PC-3 (cell line): ENCODE measurements around the gene CCDC159. TPM values are rescaled to one million over a fixed set of nuclear protein-coding genes. Genes with fewer than 3 reads are reported as not detected.

Experiments used
- ATAC-seq: fragments of 200-7000 bp; cut with Tn5 transposase; 2 replicates; pipeline ENCODE4 v1.9.1; 2020; ENCODE audit warnings: mild to moderate bottlenecking, moderate library complexity
- BruUV-seq: library from RNA; stranded (reverse); fragments of 400-500 nt; replicated peaks from 2 replicates; lab custom pipeline; 2021; lab: Mats Ljungman, UMichigan
- CTCF ChIA-PET: fragments of 300-600 bp; sonication (Branson Sonifier 250); formaldehyde crosslinking; loops from one replicate; lab custom pipeline; 2022; ENCODE audit warnings: antibody characterized with exemption; lab: Charles Lee
- POLR2A ChIA-PET: fragments of 300-600 bp; sonication (Branson Sonifier 250); formaldehyde crosslinking; loops from one replicate; lab custom pipeline; 2022; ENCODE audit warnings: antibody characterized with exemption; ENCODE audit not compliant: unreplicated experiment; lab: Charles Lee
- DNase-seq: peaks from one replicate; pipeline ENCODE4 v3.0.0-alpha.2; 2015
- H2AFZ ChIP-seq: fragments of 300-600 bp; sonication (generic); 2 replicates; pipeline ENCODE4 v1.6.0; 2016; ENCODE audit warnings: antibody characterized with exemption, low read length
- H3F3A ChIP-seq: fragments of 300-600 bp; sonication (generic); one replicate; pipeline ENCODE4 v1.6.0; 2017; ENCODE audit warnings: antibody characterized with exemption, low read length, control low read depth, mild to moderate bottlenecking; ENCODE audit not compliant: unreplicated experiment
- H3K27ac ChIP-seq: fragments of 300-600 bp; sonication (generic); 2 replicates; pipeline ENCODE4 v1.5.1; 2016; ENCODE audit warnings: mild to moderate bottlenecking, low read length
- H3K27me3 ChIP-seq: fragments of 300-600 bp; sonication (generic); 2 replicates; pipeline ENCODE4 v1.6.1; 2016; ENCODE audit warnings: low read length, mixed read lengths
- H3K36me3 ChIP-seq: fragments of 300-600 bp; sonication (generic); 2 replicates; pipeline ENCODE4 v1.6.1; 2016; ENCODE audit warnings: low read depth, mixed run types, low read length, mixed read lengths
- H3K4me1 ChIP-seq: fragments of 300-600 bp; sonication (generic); 2 replicates; pipeline ENCODE4 v1.5.1; 2016; ENCODE audit warnings: low read length; ENCODE audit not compliant: insufficient read depth
- H3K4me2 ChIP-seq: fragments of 300-600 bp; sonication (generic); 2 replicates; pipeline ENCODE4 v1.6.0; 2016; ENCODE audit warnings: low read length
- H3K4me3 ChIP-seq: fragments of 300-600 bp; sonication (generic); 2 replicates; pipeline ENCODE4 v1.5.1; 2016; ENCODE audit warnings: mild to moderate bottlenecking, low read length, mixed read lengths
- H3K79me2 ChIP-seq: fragments of 300-600 bp; sonication (generic); 2 replicates; pipeline ENCODE4 v1.6.1; 2017; ENCODE audit warnings: low read length, mixed read lengths
- H3K9ac ChIP-seq: fragments of 300-600 bp; sonication (generic); 2 replicates; pipeline ENCODE4 v1.6.0; 2016; ENCODE audit warnings: mild to moderate bottlenecking, low read length
- H3K9me2 ChIP-seq: fragments of 300-600 bp; sonication (generic); replicated peaks from 2 replicates; pipeline ENCODE4 v1.6.1; 2016; ENCODE audit warnings: mixed run types, low read length, mixed read lengths
- H3K9me3 ChIP-seq: fragments of 300-600 bp; sonication (generic); 2 replicates; pipeline ENCODE4 v1.6.1; 2016; ENCODE audit warnings: low read length, mixed read lengths
- H4K20me1 ChIP-seq: fragments of 300-600 bp; sonication (generic); 2 replicates; pipeline ENCODE4 v1.6.1; 2016; ENCODE audit warnings: low read length, mixed read lengths
- CTCF ChIP-seq: fragments of 300-600 bp; sonication (generic); conservative IDR thresholded peaks from 2 replicates; pipeline ENCODE4 v1.5.1; 2017; ENCODE audit warnings: antibody characterized with exemption, low read depth, mild to moderate bottlenecking, low read length
- EZH2 ChIP-seq: fragments of 300-600 bp; sonication (generic); IDR thresholded peaks from one replicate; pipeline ENCODE4 v1.6.1; 2017; ENCODE audit warnings: antibody characterized with exemption, mild to moderate bottlenecking, low read length; ENCODE audit not compliant: unreplicated experiment
- EZH2phosphoT487 ChIP-seq: fragments of 300-600 bp; sonication (generic); IDR thresholded peaks from 2 replicates; pipeline ENCODE4 v1.6.1; 2018; ENCODE audit warnings: mild to moderate bottlenecking, antibody characterized with exemption, low read length, borderline replicate concordance
- intact Hi-C: fragments of 100-400 bp; cut with micrococcal nuclease; formaldehyde crosslinking; loops from 2 replicates; pipeline ENCODE4 v1.9.0; 2023
- total RNA-seq: library from RNA; depleted of rRNA; stranded (reverse); fragments of >200 nt; gene quantifications from 2 replicates; pipeline ENCODE4 v1.2.3, GENCODE V29; 2014

Gene CCDC159
- total RNA-seq, 1 experiment from 2014 or later = 10.3 TPM

GRCh38 chr19:11321191-11322126, 24.9 kb upstream of the CCDC159 start:
- no peak for DNase-seq
- POLR2A ChIA-PET = no interaction called here
- CTCF ChIA-PET = no interaction called here
- H3K36me3 ChIP-seq = peaks cover 2% of the 10 kb centered on the region; the same call in 1 of the 2 replicates
- no peak overlapping the region for H3K4me2 ChIP-seq
- no peak overlapping the region for H2AFZ ChIP-seq
- intact Hi-C loops = no loop called here
- no peak overlapping the region for H3K9ac ChIP-seq
- no peak for TF ChIP-seq EZH2phosphoT487
- TF ChIP-seq CTCF = no peak; the same call in 1 of the 2 replicates
- no peak for TF ChIP-seq EZH2
- no peak for ATAC-seq
- H3K4me3 ChIP-seq = no peak overlapping the region
- H4K20me1 ChIP-seq = no peaks in the 10 kb centered on the region
- H3K9me2 ChIP-seq = no peaks in the 10 kb centered on the region
- BruUV-seq = no TSS peak
- no peaks in the 10 kb centered on the region for H3K27me3 ChIP-seq
- no peaks in the 10 kb centered on the region for H3F3A ChIP-seq
- no peak overlapping the region for H3K27ac ChIP-seq
- H3K4me1 ChIP-seq = 0 out of 2 replicates have a peak, but pooled peaks cover 3% of the 10 kb centered on the region
- H3K79me2 ChIP-seq = no peaks in the 10 kb centered on the region
- no peaks in the 10 kb centered on the region for H3K9me3 ChIP-seq

DNA sequence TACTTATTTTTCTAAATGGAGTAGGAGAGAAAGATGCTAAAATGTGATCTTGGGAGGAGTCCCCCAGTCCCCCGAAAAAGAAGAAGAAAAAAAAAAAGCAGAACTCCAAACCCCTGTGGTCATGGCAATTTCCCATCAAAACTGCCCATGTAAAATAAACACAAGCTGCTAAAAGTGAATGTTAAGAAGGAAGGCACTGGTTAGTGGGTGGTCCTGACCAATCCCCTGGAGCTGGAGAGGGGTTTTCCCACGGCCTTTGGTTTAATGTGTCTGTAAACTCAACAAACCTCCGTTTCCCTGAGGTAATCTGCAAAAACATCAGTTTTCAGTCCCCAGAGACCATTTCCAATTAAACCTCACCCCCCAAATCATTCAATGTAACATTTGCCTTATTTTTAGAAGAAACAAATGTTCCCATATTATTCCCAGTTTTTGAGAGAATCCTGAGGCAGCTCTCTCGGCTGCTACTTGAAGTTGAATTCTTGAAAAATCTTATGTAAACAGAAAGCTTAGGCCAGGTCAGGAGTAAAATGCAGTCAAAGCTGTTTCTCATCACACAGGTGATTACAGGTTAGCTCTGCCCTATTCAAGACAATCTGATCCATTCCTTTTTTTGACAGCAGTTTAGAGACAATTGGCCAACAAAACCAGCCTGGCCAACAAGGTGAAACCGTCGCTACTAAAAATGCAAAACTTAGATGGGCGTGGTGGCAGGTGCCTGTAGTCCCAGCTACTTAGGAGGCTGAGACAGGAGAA, 23.9 kb upstream of the CCDC159 start:
- POLR2A ChIA-PET = interaction anchor here (0.8 kb wide), 1 partner anchor 53 kb away, joined by 3 read pairs; no protein-coding TSS in a partner anchor

More for the DNA sequence above, 23.9 kb upstream of the CCDC159 start:
- Histone ChIP-seq H2AFZ (no peak overlapping the region), H3K9me2 (no peaks in the 10 kb centered on the region), H3K4me2 (no peak overlapping the region), H3K4me1 (0 out of 2 replicates have a peak, but pooled peaks cover 3% of the 10 kb centered on the region), H3F3A (no peaks in the 10 kb centered on the region), H3K4me3 (no peak overlapping the region), H3K27ac (no peak overlapping the region), H3K36me3 (peaks cover 8% of the 10 kb centered on the region), H3K9me3 (no peaks in the 10 kb centered on the region), H4K20me1 (no peaks in the 10 kb centered on the region), H3K79me2 (no peaks in the 10 kb centered on the region), H3K27me3 (no peaks in the 10 kb centered on the region), H3K9ac (no peak overlapping the region)
- intact Hi-C loops = no loop called here
- no TSS peak for BruUV-seq
- TF ChIP-seq CTCF = no peak
- no peak for TF ChIP-seq EZH2
- TF ChIP-seq EZH2phosphoT487 = no peak
- ATAC-seq (no peak), DNase-seq (no peak)
- CTCF ChIA-PET = no interaction called here
